ENCODE results near the gene EMILIN3.

The EMILIN3 gene

GRCh38 chr20:41392871-41393704 lies 26.5 kb upstream of the EMILIN3 start:
- no peak for DNase-seq (ENCODE audit: insufficient read length, low spot score)
- TF ChIP-seq TAF1 (IDR thresholded peaks at IDR 0.05; ENCODE audit: low read depth, low read length) (no peak), POLR2AphosphoS5 (IDR thresholded peaks at IDR 0.05; ENCODE audit: low read depth, low read length) (no peak), SPI1 (IDR thresholded peaks at IDR 0.05; ENCODE audit: low read depth, low read length) (no peak), PAX5 (IDR thresholded peaks at IDR 0.05; ENCODE audit: insufficient read depth, low read length, severe bottlenecking) (no peak), POLR2A (IDR thresholded peaks at IDR 0.05; ENCODE audit: low read depth, low read length) (no peak), POU2F2 (IDR thresholded peaks at IDR 0.05; ENCODE audit: low read depth, low read length) (no peak)
- FAIRE-seq, result no peak

DNA sequence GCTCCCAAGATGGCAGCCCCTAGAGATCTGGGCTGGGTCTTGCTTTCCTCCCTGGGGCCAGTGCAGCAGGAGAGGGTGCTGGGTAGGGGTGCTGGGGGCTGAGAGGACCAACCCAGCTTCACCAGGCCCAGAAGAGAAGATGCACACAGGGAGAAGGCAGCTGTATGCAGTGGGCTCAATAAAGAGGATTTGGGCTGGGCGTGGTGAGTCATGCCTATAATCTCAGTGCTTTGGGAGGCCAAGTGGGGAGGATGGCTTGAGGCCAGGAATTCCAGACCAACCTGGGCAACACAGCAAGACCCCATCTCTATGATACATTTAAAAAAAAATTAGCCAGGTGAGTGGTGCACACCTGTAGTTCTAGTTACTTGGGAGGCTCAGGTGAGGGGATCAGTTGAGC lies 25.7 kb upstream of the EMILIN3 start:
- DNase-seq (ENCODE audit: insufficient read length, low spot score) (no peak), FAIRE-seq (no peak)
- TF ChIP-seq SPI1 (IDR thresholded peaks at IDR 0.05; ENCODE audit: low read depth, low read length) (no peak), PAX5 (IDR thresholded peaks at IDR 0.05; ENCODE audit: insufficient read depth, low read length, severe bottlenecking) (no peak)

DNA sequence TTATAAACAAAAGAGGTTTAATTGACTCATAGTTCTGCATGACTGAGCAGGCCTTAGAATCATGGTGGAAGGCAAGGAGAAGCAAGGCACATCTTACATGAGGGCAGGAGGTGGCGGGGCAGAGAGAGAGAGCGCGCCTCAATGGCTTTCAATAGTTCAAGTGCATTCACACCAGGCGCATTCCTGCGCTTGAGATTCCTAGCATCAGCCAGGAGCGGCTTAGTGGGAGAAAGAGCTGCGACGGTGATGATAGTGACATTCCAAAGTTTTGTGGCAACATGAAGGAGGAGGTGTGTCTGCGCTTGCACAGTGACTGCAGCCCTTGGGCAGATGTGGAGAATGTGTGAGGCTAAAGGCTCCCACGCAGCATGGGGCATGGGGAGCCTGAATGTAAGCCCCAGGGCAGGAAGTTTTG lies 25.0 kb upstream of the EMILIN3 start:
- DNase-seq (ENCODE audit: insufficient read length, low spot score) (no peak), FAIRE-seq (no peak)

DNA sequence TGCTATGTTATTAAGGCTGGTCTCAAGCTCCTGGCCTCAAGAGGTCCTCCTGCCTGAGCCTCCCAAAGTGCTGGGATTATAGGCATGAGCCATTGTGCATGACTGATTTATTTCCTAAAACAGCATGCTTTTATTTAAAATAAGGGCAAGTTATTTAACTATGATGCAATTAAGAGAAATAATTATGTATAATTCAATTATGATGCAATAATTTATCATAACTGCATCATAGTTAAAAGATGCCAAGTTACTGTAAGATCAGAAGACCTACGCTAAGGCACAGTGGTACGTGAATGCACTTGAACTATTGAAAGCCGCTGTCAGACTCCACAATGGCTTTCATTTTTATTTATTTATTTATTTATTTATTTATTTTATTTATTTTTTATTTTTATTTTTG lies 24.3 kb upstream of the EMILIN3 start:
- no peak for TF ChIP-seq POLR2AphosphoS5 (IDR thresholded peaks at IDR 0.05; ENCODE audit: low read depth, low read length)
- TF ChIP-seq POU2F2 (IDR thresholded peaks at IDR 0.05; ENCODE audit: low read depth, low read length), result no peak
- no peak for TF ChIP-seq SPI1 (IDR thresholded peaks at IDR 0.05; ENCODE audit: low read depth, low read length)
- no peak for TF ChIP-seq TAF1 (IDR thresholded peaks at IDR 0.05; ENCODE audit: low read depth, low read length)
- no peak for TF ChIP-seq POLR2A (IDR thresholded peaks at IDR 0.05; ENCODE audit: low read depth, low read length)
- no peak for TF ChIP-seq PAX5 (IDR thresholded peaks at IDR 0.05; ENCODE audit: insufficient read depth, low read length, severe bottlenecking)
- no peak for DNase-seq (ENCODE audit: insufficient read length, low spot score)
- FAIRE-seq, result no peak

More for the DNA sequence above, 25.0 kb upstream of the EMILIN3 start:
- TF ChIP-seq TAF1 (IDR thresholded peaks at IDR 0.05; ENCODE audit: low read depth, low read length) (no peak), POLR2A (IDR thresholded peaks at IDR 0.05; ENCODE audit: low read depth, low read length) (no peak), PAX5 (IDR thresholded peaks at IDR 0.05; ENCODE audit: insufficient read depth, low read length, severe bottlenecking) (no peak), POU2F2 (IDR thresholded peaks at IDR 0.05; ENCODE audit: low read depth, low read length) (no peak), SPI1 (IDR thresholded peaks at IDR 0.05; ENCODE audit: low read depth, low read length) (no peak), POLR2AphosphoS5 (IDR thresholded peaks at IDR 0.05; ENCODE audit: low read depth, low read length) (no peak)

GRCh38 chr20:41387444-41387851 lies 20.8 kb upstream of the EMILIN3 start:
- FAIRE-seq (no peak), DNase-seq (ENCODE audit: insufficient read length, low spot score) (no peak)
- TF ChIP-seq SPI1 (IDR thresholded peaks at IDR 0.05; ENCODE audit: low read depth, low read length), result no peak
- TF ChIP-seq PAX5 (IDR thresholded peaks at IDR 0.05; ENCODE audit: insufficient read depth, low read length, severe bottlenecking), result no peak
- no peak for TF ChIP-seq POLR2A (IDR thresholded peaks at IDR 0.05; ENCODE audit: low read depth, low read length)
- no peak for TF ChIP-seq POLR2AphosphoS5 (IDR thresholded peaks at IDR 0.05; ENCODE audit: low read depth, low read length)
- TF ChIP-seq TAF1 (IDR thresholded peaks at IDR 0.05; ENCODE audit: low read depth, low read length), result no peak
- TF ChIP-seq POU2F2 (IDR thresholded peaks at IDR 0.05; ENCODE audit: low read depth, low read length), result no peak

- TF ChIP-seq POU2F2 (IDR thresholded peaks at IDR 0.05; ENCODE audit: low read depth, low read length) (no peak), PAX5 (IDR thresholded peaks at IDR 0.05; ENCODE audit: insufficient read depth, low read length, severe bottlenecking) (no peak), TAF1 (IDR thresholded peaks at IDR 0.05; ENCODE audit: low read depth, low read length) (no peak), POLR2A (IDR thresholded peaks at IDR 0.05; ENCODE audit: low read depth, low read length) (no peak), SPI1 (IDR thresholded peaks at IDR 0.05; ENCODE audit: low read depth, low read length) (no peak), POLR2AphosphoS5 (IDR thresholded peaks at IDR 0.05; ENCODE audit: low read depth, low read length) (no peak)
- no peak for FAIRE-seq
- no peak for DNase-seq (ENCODE audit: insufficient read length, low spot score)
Measured at GRCh38 chr20:41386502-41387427, 20.1 kb upstream of the EMILIN3 start.

- DNase-seq (ENCODE audit: insufficient read length, low spot score), result no peak
- TF ChIP-seq PAX5 (IDR thresholded peaks at IDR 0.05; ENCODE audit: insufficient read depth, low read length, severe bottlenecking), result no peak
- TF ChIP-seq SPI1 (IDR thresholded peaks at IDR 0.05; ENCODE audit: low read depth, low read length), result no peak
- TF ChIP-seq POLR2A (IDR thresholded peaks at IDR 0.05; ENCODE audit: low read depth, low read length), result no peak
- TF ChIP-seq POLR2AphosphoS5 (IDR thresholded peaks at IDR 0.05; ENCODE audit: low read depth, low read length), result no peak
- no peak for TF ChIP-seq POU2F2 (IDR thresholded peaks at IDR 0.05; ENCODE audit: low read depth, low read length)
- no peak for TF ChIP-seq TAF1 (IDR thresholded peaks at IDR 0.05; ENCODE audit: low read depth, low read length)
- FAIRE-seq, result no peak
Measured at GRCh38 chr20:41382791-41383305, 16.2 kb upstream of the EMILIN3 start.

DNA sequence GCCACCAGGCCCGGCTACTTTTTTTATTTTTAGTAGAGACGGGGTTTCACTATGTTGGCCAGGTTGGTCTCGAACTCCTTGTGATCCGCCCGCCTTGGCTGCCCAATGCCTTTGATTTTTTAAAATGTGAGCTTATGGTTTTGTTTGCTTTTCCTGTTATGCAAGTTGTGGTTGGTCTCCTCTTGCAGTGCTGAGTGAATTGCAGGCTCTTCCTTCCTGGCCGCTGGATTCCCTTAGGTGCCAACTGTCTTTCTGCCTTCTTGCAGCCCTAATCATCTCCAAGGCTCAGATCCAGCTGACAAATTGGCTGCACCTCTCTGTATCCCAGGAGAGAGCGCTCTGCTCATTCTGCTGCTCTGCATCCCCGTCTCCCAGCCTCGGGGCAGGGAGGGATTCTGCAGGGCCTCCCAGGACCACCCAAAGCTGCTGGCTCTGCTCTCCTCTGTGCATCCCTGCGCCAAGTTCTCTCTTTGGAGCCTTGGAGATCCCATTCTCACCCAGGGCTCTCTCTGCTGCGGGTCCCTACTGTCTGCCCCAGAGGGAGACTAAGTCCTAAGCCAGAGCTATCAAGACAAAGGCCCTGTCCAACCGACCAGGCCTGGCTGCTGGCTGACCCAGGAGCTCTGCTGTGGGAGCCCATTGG lies 14.1 kb upstream of the EMILIN3 start:
- DNase-seq (ENCODE audit: insufficient read length, low spot score), result no peak
- no peak for FAIRE-seq
- TF ChIP-seq TAF1 (IDR thresholded peaks at IDR 0.05; ENCODE audit: low read depth, low read length) (no peak), POLR2A (IDR thresholded peaks at IDR 0.05; ENCODE audit: low read depth, low read length) (no peak), POLR2AphosphoS5 (IDR thresholded peaks at IDR 0.05; ENCODE audit: low read depth, low read length) (no peak), SPI1 (IDR thresholded peaks at IDR 0.05; ENCODE audit: low read depth, low read length) (no peak), PAX5 (IDR thresholded peaks at IDR 0.05; ENCODE audit: insufficient read depth, low read length, severe bottlenecking) (no peak), POU2F2 (IDR thresholded peaks at IDR 0.05; ENCODE audit: low read depth, low read length) (no peak)
